ENCODE data around the gene CACNA1D.

- TF ChIP-seq CTCF (IDR thresholded peaks at IDR 0.05; ENCODE audit: low read depth, low read length) (no peak), EZH2phosphoT487 (IDR thresholded peaks at IDR 0.05; ENCODE audit: low read depth) (no peak)
Observed at GRCh38 chr3:53589806-53590205, 95.4 kb downstream of the CACNA1D start.

Data from OCI-LY3 (cell line).